Body of pancreas (tissue), 4 donors: Measurements from ENCODE around the gene ZNF205.
A peak's percentile ranks its signal among the peaks of the same experiment; 100 is the strongest.

Source experiments
- CTCF ChIP-seq, 7 experiments: fragments of 450-650 bp in 4 of 7; fragments of 200-600 bp in 3 of 7; sonication (generic) in 3 of 7; IDR thresholded peaks; one replicate each; pipeline ENCODE4 v1.5.1; 2016 to 2019; ENCODE audit warnings: antibody characterized with exemption in 7 of 7
- POLR2A ChIP-seq, 3 donors: fragments of 450-650 bp; IDR thresholded peaks; one replicate each; pipeline ENCODE4 v1.6.1; 2016; ENCODE audit warnings: antibody characterized with exemption in 3 of 3, mild to moderate bottlenecking in 2 of 3

GRCh38 chr16:3065742-3066439, 46.5 kb upstream of the ZNF205 start:
- TF ChIP-seq CTCF (IDR thresholded peaks at IDR 0.05): no peak
- TF ChIP-seq POLR2A (IDR thresholded peaks at IDR 0.05): peak in 1 of 3 donors; percentile 8
